ENCODE results near the gene LCT. TPM values are rescaled to one million over a fixed set of nuclear protein-coding genes. Genes with fewer than 3 reads are reported as not detected.

The LCT gene
- total and polyA plus RNA-seq, 4 donors, result 0.01 to 0.06 (median 0.02) TPM; not detected in 1

GRCh38 chr2:135775420-135775819 is 61.6 kb downstream of the LCT start:
- Histone ChIP-seq H3K9ac (ENCODE audit: insufficient read depth in 1 of 2, low read length in 2 of 2) (no peak overlapping the region), H3K9me3 (ENCODE audit: control insufficient read depth in 4 of 4, insufficient read depth in 3 of 4, low read length in 3 of 4) (no peaks in the 10 kb centered on the region), H3K27me3 (ENCODE audit: control insufficient read depth in 3 of 3, insufficient read depth in 3 of 3, low read length in 2 of 3) (no peaks in the 10 kb centered on the region), H3K36me3 (ENCODE audit: control insufficient read depth in 4 of 4, insufficient read depth in 4 of 4, low read length in 4 of 4) (peaks cover 30 to 71% (median 47%) of the 10 kb centered on the region in 4 donors), H3K4me1 (ENCODE audit: control insufficient read depth in 5 of 5, insufficient read depth in 5 of 5, low read length in 5 of 5) (no peaks in the 10 kb centered on the region), H3K27ac (ENCODE audit: low read depth in 1 of 2, low read length in 1 of 2) (no peak overlapping the region), H3K4me3 (no peak overlapping the region)
- no peak for TF ChIP-seq CTCF (IDR thresholded peaks at IDR 0.05; ENCODE audit: control extremely low read depth, extremely low read depth)
- DNase-seq, result peak in 2 of 3 donors; percentile 22 to 40
- 46 to 50% methylated on average over 2 of the region's 2 CpGs for WGBS, 2 donors
- no peak for ATAC-seq (ENCODE audit: insufficient read depth, low FRiP score)

GRCh38 chr2:135773917-135774316 is 63.1 kb downstream of the LCT start:
- H3K36me3 ChIP-seq (ENCODE audit: control insufficient read depth in 4 of 4, insufficient read depth in 4 of 4, low read length in 4 of 4), result peaks cover 24 to 69% (median 47%) of the 10 kb centered on the region in 4 donors
- no peaks in the 10 kb centered on the region for H3K4me1 ChIP-seq (ENCODE audit: control insufficient read depth in 5 of 5, insufficient read depth in 5 of 5, low read length in 5 of 5)
- ATAC-seq (ENCODE audit: insufficient read depth, low FRiP score) (no peak), DNase-seq (no peak)
- no peaks in the 10 kb centered on the region for H3K27me3 ChIP-seq (ENCODE audit: control insufficient read depth in 3 of 3, insufficient read depth in 3 of 3, low read length in 2 of 3)
- H3K4me3 ChIP-seq, result no peak overlapping the region
- H3K9ac ChIP-seq (ENCODE audit: insufficient read depth in 1 of 2, low read length in 2 of 2), result no peak overlapping the region
- H3K27ac ChIP-seq (ENCODE audit: low read depth in 1 of 2, low read length in 1 of 2), result no peak overlapping the region
- TF ChIP-seq CTCF (IDR thresholded peaks at IDR 0.05; ENCODE audit: control extremely low read depth, extremely low read depth), result no peak
- no peaks in the 10 kb centered on the region for H3K9me3 ChIP-seq (ENCODE audit: control insufficient read depth in 4 of 4, insufficient read depth in 3 of 4, low read length in 3 of 4)

GRCh38 chr2:135773319-135773718 is 63.7 kb downstream of the LCT start:
- Histone ChIP-seq H3K27me3 (ENCODE audit: control insufficient read depth in 3 of 3, insufficient read depth in 3 of 3, low read length in 2 of 3) (no peaks in the 10 kb centered on the region), H3K9me3 (ENCODE audit: control insufficient read depth in 4 of 4, insufficient read depth in 3 of 4, low read length in 3 of 4) (no peaks in the 10 kb centered on the region), H3K4me1 (ENCODE audit: control insufficient read depth in 5 of 5, insufficient read depth in 5 of 5, low read length in 5 of 5) (no peaks in the 10 kb centered on the region), H3K4me3 (no peak overlapping the region), H3K36me3 (ENCODE audit: control insufficient read depth in 4 of 4, insufficient read depth in 4 of 4, low read length in 4 of 4) (peaks cover 27 to 67% (median 47%) of the 10 kb centered on the region in 4 donors), H3K27ac (ENCODE audit: low read depth in 1 of 2, low read length in 1 of 2) (no peak overlapping the region), H3K9ac (ENCODE audit: insufficient read depth in 1 of 2, low read length in 2 of 2) (no peak overlapping the region)
- DNase-seq (no peak), ATAC-seq (ENCODE audit: insufficient read depth, low FRiP score) (no peak)
- TF ChIP-seq CTCF (IDR thresholded peaks at IDR 0.05; ENCODE audit: control extremely low read depth, extremely low read depth), result no peak
- WGBS, 2 donors, result 94 to 95% methylated on average over 2 of the region's 2 CpGs

GRCh38 chr2:135768863-135769262 is 68.1 kb downstream of the LCT start:
- Histone ChIP-seq H3K27ac (ENCODE audit: low read depth in 1 of 2, low read length in 1 of 2) (no peak overlapping the region), H3K9ac (ENCODE audit: insufficient read depth in 1 of 2, low read length in 2 of 2) (no peak overlapping the region), H3K9me3 (ENCODE audit: control insufficient read depth in 4 of 4, insufficient read depth in 3 of 4, low read length in 3 of 4) (no peaks in the 10 kb centered on the region), H3K4me3 (no peak overlapping the region), H3K36me3 (ENCODE audit: control insufficient read depth in 4 of 4, insufficient read depth in 4 of 4, low read length in 4 of 4) (peaks cover 24 to 54% (median 39%) of the 10 kb centered on the region in 4 donors), H3K27me3 (ENCODE audit: control insufficient read depth in 3 of 3, insufficient read depth in 3 of 3, low read length in 2 of 3) (no peaks in the 10 kb centered on the region), H3K4me1 (ENCODE audit: control insufficient read depth in 5 of 5, insufficient read depth in 5 of 5, low read length in 5 of 5) (no peaks in the 10 kb centered on the region)
- WGBS, 2 donors, result 94 to 95% methylated on average over 8 of the region's 8 CpGs
- no peak for DNase-seq
- no peak for TF ChIP-seq CTCF (IDR thresholded peaks at IDR 0.05; ENCODE audit: control extremely low read depth, extremely low read depth)
- no peak for ATAC-seq (ENCODE audit: insufficient read depth, low FRiP score)
